Melanocyte of skin (primary cell): ENCODE results near the gene DZIP1L. TPM values are rescaled to one million over a fixed set of nuclear protein-coding genes. Genes with fewer than 3 reads are reported as not detected.

Experiments
- total RNA-seq, 2 donors: library from RNA; depleted of rRNA; stranded (reverse); fragments of >200 nt; gene quantifications; 2 replicates each; pipeline ENCODE4 v1.2.3, GENCODE V29; 2012

The DZIP1L gene, protein sequence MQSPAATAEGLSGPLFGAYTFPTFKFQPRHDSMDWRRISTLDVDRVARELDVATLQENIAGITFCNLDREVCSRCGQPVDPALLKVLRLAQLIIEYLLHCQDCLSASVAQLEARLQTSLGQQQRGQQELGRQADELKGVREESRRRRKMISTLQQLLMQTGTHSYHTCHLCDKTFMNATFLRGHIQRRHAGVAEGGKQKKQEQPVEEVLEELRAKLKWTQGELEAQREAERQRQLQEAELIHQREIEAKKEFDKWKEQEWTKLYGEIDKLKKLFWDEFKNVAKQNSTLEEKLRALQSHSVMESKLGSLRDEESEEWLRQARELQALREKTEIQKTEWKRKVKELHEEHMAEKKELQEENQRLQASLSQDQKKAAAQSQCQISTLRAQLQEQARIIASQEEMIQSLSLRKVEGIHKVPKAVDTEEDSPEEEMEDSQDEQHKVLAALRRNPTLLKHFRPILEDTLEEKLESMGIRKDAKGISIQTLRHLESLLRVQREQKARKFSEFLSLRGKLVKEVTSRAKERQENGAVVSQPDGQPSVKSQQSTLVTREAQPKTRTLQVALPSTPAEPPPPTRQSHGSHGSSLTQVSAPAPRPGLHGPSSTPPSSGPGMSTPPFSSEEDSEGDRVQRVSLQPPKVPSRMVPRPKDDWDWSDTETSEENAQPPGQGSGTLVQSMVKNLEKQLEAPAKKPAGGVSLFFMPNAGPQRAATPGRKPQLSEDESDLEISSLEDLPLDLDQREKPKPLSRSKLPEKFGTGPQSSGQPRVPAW
- total RNA-seq, result 10 to 100 TPM; 15.5 to 26.6 TPM

DNA sequence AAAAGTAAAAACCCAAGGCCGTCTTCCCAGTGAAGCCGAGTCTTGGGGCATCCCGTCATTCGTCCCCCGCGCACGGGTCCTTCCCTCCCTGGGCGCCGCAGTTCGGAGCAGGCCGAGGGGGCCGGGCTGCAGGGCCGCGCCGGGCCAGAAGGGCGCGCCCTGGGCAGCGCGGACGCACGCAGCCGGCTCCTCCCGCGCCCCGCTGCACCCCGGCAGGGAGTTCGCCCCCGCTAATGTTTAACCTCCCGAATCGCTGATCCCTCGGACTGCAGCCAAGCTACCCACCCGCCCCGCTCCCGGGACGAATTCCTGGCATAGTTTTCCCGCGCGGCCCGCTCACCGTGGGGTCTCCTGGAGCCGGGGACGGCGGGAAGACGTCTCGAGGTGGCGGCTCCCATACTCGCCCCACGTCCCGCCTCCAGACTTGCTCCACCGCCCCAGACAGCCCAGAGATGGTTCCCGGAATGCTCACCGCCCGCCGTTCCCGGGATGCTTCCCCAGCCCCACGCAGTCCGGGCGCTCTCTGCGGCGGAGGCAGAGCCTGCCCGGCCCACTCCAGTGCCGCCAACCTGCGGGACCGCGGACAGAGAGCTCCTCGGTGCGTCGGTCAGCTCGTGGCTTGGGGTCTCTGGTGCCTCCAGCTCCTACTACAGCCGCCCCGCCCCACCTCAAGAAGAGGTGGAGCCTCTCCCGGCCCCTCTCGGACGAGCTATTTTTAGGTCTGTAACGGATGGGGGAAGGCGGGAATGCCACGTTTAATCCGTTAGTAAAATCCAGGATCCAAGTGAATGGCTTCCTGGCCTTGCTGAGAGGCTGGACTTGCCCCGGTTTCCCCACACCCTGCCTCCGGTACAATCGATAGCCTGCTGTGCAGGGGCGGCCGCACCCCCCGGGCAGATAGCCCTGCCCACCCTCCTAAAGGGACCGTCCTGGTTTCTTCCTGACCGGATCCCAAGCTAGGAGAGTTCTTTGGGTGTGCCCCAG lies at the start of gene DZIP1L:
TSS of gene DZIP1L (minus strand) at position 621 of the 984 bp plus-strand sequence. CDS start 11,637 bp downstream, outside the sequence.

DNA sequence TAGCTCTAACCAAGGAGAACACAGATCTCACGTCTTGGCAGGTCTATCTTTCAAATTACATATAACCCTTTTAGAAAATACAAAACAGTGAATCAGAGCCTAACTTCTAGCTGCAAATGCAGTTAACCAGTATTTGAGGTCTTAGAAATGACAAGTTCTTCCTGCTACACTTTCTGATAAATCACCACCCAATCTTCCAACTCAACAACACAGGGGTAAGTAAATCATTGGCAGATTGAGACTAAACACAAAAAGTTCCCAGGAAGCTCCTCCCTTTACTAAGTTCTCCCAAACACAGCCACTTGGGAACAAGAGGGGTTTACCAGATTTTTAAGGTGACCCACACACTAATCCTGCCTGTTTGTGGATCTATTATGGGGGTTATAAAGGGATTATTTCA lies 16.8 kb upstream of the DZIP1L start, which contains the start of gene A4GNT:
TSS of gene A4GNT (minus strand) at position 152 of the 400 bp plus-strand sequence. CDS start 1,134 bp downstream, outside the sequence.

Other genes starting within 250 kb of the DZIP1L start
- gene CLDN18, start 105.4 kb downstream of the DZIP1L start, total RNA-seq, result not detected
- not detected for gene A4GNT, start 16.8 kb upstream of the DZIP1L start, total RNA-seq
- 10 to 100 TPM; 17.2 to 24.0 TPM for gene DBR1, start 59.3 kb upstream of the DZIP1L start, total RNA-seq
- 10 to 100 TPM; 63.0 to 67.6 TPM for gene ARMC8, start 71.7 kb upstream of the DZIP1L start, total RNA-seq
- gene NME9, start 214.2 kb upstream of the DZIP1L start, total RNA-seq, result under 1 TPM; under 0.01 TPM
- 10 to 100 TPM; 47.8 to 88.6 TPM for gene MRAS, start 233.0 kb upstream of the DZIP1L start, total RNA-seq